MCF 10A (cell line): ENCODE data around the gene TK1. TPM values are rescaled to one million over a fixed set of nuclear protein-coding genes. Genes with fewer than 3 reads are reported as not detected.

ENCODE experiments used
- BruUV-seq: library from RNA; stranded (reverse); fragments of 400-500 nt; replicated peaks from 2 replicates; lab custom pipeline; 2021; lab: Mats Ljungman, UMichigan
- CTCF ChIA-PET: fragments of 300-600 bp; sonication (Branson Sonifier 250); formaldehyde crosslinking; extraction: SDS; loops from one replicate; lab custom pipeline; 2021; ENCODE audit warnings: antibody characterized with exemption, inconsistent platforms; lab: Yijun Ruan, JAX
- POLR2A ChIA-PET: fragments of 300-600, 350-650 bp; sonication (Branson Sonifier 250); formaldehyde crosslinking; extraction: SDS; loops from one replicate; lab custom pipeline; 2020; ENCODE audit warnings: antibody characterized with exemption, inconsistent platforms; lab: Yijun Ruan, JAX
- DNase-seq: peaks from one replicate; pipeline ENCODE4 v3.0.0-alpha.2; 2018; ENCODE audit not compliant: unreplicated experiment
- H3K27ac Mint-ChIP-seq: one replicate; pipeline ENCODE4 v1.8.0; 2022; ENCODE audit warnings: mild to moderate bottlenecking, low read depth, mixed read lengths; ENCODE audit not compliant: unreplicated experiment
- H3K27me3 Mint-ChIP-seq: one replicate; pipeline ENCODE4 v1.8.0; 2022; ENCODE audit warnings: mixed read lengths; ENCODE audit not compliant: insufficient read depth, unreplicated experiment
- H3K36me3 Mint-ChIP-seq: one replicate; pipeline ENCODE4 v1.8.0; 2022; ENCODE audit warnings: mild to moderate bottlenecking, moderate library complexity, mixed read lengths; ENCODE audit not compliant: insufficient read depth, unreplicated experiment
- H3K4me1 Mint-ChIP-seq: one replicate; pipeline ENCODE4 v1.8.0; 2022; ENCODE audit warnings: mixed read lengths; ENCODE audit not compliant: insufficient read depth, unreplicated experiment
- H3K4me3 Mint-ChIP-seq: one replicate; pipeline ENCODE4 v1.8.0; 2022; ENCODE audit warnings: mild to moderate bottlenecking, moderate library complexity, mixed read lengths; ENCODE audit not compliant: unreplicated experiment
- H3K9me3 Mint-ChIP-seq: one replicate; pipeline ENCODE4 v1.8.0; 2022; ENCODE audit warnings: mixed read lengths; ENCODE audit not compliant: unreplicated experiment
- CTCF ChIP-seq: fragments of 200-600 bp; IDR thresholded peaks from one replicate; pipeline ENCODE4 v1.8.0; 2022; ENCODE audit warnings: antibody characterized with exemption, mild to moderate bottlenecking; ENCODE audit not compliant: unreplicated experiment
- intact Hi-C: fragments of 100-400 bp; cut with micrococcal nuclease; formaldehyde crosslinking; loops from 2 replicates; pipeline ENCODE4 v1.14.1; 2022
- total RNA-seq: library from RNA; stranded (reverse); gene quantifications from 2 replicates; pipeline ENCODE4 v1.2.3, GENCODE V29; 2022

TK1 gene
- total RNA-seq, 1 experiment from 2014 or later: 21.4 TPM

- POLR2A ChIA-PET: interaction anchor here (1.3 kb wide), 1 partner anchor 13 kb away, joined by 4 read pairs; no protein-coding TSS in a partner anchor
- Mint-ChIP-seq H3K4me3 (no peak overlapping the region), H3K9me3 (no peaks in the 10 kb centered on the region), H3K27me3 (no peaks in the 10 kb centered on the region), H3K4me1 (peaks cover 9% of the 10 kb centered on the region), H3K36me3 (no peaks in the 10 kb centered on the region), H3K27ac (no peak overlapping the region)
- BruUV-seq: no TSS peak
- intact Hi-C loops: no loop called here
- DNase-seq: no peak
- no peak for TF ChIP-seq CTCF
- CTCF ChIA-PET: no interaction called here
These were observed 31.7 kb downstream of the TK1 start for GRCh38 chr17:78154903-78155811.

GRCh38 chr17:78151514-78152008 is 35.3 kb downstream of the TK1 start:
- ChIA-PET POLR2A (no interaction called here), CTCF (interaction anchor here (0.6 kb wide), 1 partner anchor 35 kb away, joined by 3 read pairs; the partner anchor contains the start of genes AFMID and TK1)
- no TSS peak for BruUV-seq
- no peaks in the 10 kb centered on the region for H3K4me1 Mint-ChIP-seq
- H3K36me3 Mint-ChIP-seq: no peaks in the 10 kb centered on the region
- H3K9me3 Mint-ChIP-seq: no peaks in the 10 kb centered on the region
- intact Hi-C loops: no loop called here
- no peaks in the 10 kb centered on the region for H3K27me3 Mint-ChIP-seq
- H3K27ac Mint-ChIP-seq: no peak overlapping the region
- DNase-seq: no peak
- H3K4me3 Mint-ChIP-seq: no peak overlapping the region
- TF ChIP-seq CTCF: no peak

- peaks cover 10% of the 10 kb centered on the region for H3K4me1 Mint-ChIP-seq
- intact Hi-C loops: no loop called here
- H3K4me3 Mint-ChIP-seq: no peak overlapping the region
- no peaks in the 10 kb centered on the region for H3K36me3 Mint-ChIP-seq
- CTCF ChIA-PET: interaction anchor here (0.6 kb wide), 1 partner anchor 20 kb away, joined by 4 read pairs; no protein-coding TSS in a partner anchor
- H3K27ac Mint-ChIP-seq: no peak overlapping the region
- no TSS peak for BruUV-seq
- no peaks in the 10 kb centered on the region for H3K27me3 Mint-ChIP-seq
- POLR2A ChIA-PET: no interaction called here
- DNase-seq: no peak
- no peaks in the 10 kb centered on the region for H3K9me3 Mint-ChIP-seq
- TF ChIP-seq CTCF: no peak
These were observed 38.4 kb downstream of the TK1 start for GRCh38 chr17:78148286-78149016.
